ENCODE measurements around the gene PHPT1. TPM values are rescaled to one million over a fixed set of nuclear protein-coding genes. Genes with fewer than 3 reads are reported as not detected.

Gene PHPT1
- total and polyA plus RNA-seq, 2 of the 8 experiments (the other 6 are each of a cell fraction or from before 2014, with no cell fraction given), result 109 to 226 TPM

- TF ChIP-seq ATF2 (IDR thresholded peaks at IDR 0.05; ENCODE audit: low read length) (no peak), TEAD4 (IDR thresholded peaks at IDR 0.05; ENCODE audit: low read depth, low read length) (no peak), SP2 (IDR thresholded peaks at IDR 0.05; ENCODE audit: low read length) (no peak), RAD21 (IDR thresholded peaks at IDR 0.05 in 1 of 2, conservative IDR thresholded peaks at IDR 0.05 in 1 of 2; ENCODE audit: low read depth in 2 of 2, low read length in 2 of 2) (no peak), TCF12 (IDR thresholded peaks at IDR 0.05; ENCODE audit: low read depth, low read length) (no peak)
These were observed 17.5 kb upstream of the PHPT1 start (continued) for GRCh38 chr9:136831720-136832104.
